Measurements from ENCODE around the gene OLFML2A.

- TF ChIP-seq CTCF (conservative IDR thresholded peaks at IDR 0.05; ENCODE audit: low read depth, low read length) (no peak), EZH2 (IDR thresholded peaks at IDR 0.05; ENCODE audit: borderline replicate concordance, low read depth, low read length, poor library complexity, severe bottlenecking) (no peak)
These were observed 29.9 kb upstream of the OLFML2A start for GRCh38 chr9:124747065-124747464.

Measured in A673 (cell line).